HG02642 (cell line): Measurements from ENCODE around the gene KIF3C.
A peak's percentile ranks its signal among the peaks of the same experiment; 100 is the strongest.
"Not testable (repeated sequence)": the region's sequence is repeated elsewhere in the genome, so short reads cannot be mapped to it uniquely, and the experiment has no call there.

ENCODE experiments used
- ATAC-seq: cut with Tn5 transposase; IDR thresholded peaks from one replicate; pipeline ENCODE4 v1.9.1; 2021; ENCODE audit warnings: mild to moderate bottlenecking; ENCODE audit not compliant: unreplicated experiment, poor library complexity

The KIF3C gene

GRCh38 chr2:26000561-26001082, 18.3 kb upstream of the KIF3C start:
- ATAC-seq, result no peak

DNA sequence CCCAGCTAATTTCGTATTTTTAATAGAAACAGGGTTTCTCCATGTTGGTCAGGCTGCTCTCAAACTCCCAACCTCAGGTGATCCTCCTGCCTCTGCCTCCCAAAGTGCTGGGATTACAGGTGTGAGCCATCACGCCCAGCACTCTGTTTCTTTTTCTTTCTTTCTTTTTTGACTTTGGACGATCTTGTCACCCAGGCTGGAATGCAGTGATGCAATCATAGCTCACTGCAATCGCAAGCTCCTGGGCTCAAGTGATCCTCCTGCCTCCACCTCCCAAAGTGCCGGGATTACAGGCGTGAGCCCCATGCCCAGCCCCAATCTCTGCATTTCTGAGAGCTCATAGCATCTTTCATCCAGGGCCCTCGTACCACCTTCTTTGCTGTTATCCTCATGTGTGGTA, 17.1 kb upstream of the KIF3C start:
- not testable (repeated sequence) for ATAC-seq

- not testable (repeated sequence) for ATAC-seq
Observed at GRCh38 chr2:25998816-25999383, 16.6 kb upstream of the KIF3C start.

DNA sequence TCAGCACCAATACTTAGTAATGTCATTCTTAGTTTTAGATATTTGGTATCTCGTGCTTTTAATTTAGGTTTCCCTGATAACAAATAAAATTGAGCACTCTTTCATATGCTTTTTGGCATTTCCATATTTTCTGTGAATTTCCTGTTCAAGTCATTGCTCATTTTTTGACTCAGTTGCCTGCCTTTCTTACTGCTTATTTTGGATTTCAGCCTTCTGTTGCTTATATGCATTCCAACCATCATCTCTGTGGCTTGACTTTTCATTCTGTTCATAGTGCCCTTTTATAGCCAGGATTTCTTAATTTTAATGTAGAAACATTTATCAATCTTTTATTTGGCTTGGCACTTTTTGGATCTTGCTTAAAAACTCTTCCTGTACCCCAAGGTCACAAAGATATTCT, 14.5 kb upstream of the KIF3C start:
- ATAC-seq, result no peak

GRCh38 chr2:25994509-25994908, 12.2 kb upstream of the KIF3C start:
- ATAC-seq, result no peak

GRCh38 chr2:25993049-25993448, 10.8 kb upstream of the KIF3C start:
- no peak for ATAC-seq

DNA sequence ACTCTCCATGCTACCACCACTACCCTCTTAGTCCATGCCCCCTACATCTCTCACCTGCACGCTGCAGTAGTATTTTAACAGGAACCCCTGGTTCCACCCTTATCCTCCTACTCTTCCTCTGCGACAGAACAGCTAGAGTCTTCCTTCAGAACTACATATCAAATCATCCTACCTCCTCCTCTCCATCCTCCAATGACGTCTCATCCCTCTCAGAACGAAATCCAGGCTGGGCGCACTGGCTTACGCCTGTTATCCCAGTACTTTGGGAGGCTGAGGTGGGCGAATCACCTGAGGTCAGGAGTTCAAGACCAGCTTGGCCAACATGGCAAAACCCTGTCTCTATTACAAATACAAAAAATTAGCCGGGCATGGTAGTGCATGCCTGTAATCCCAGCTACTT, 10.3 kb upstream of the KIF3C start:
- no peak for ATAC-seq

DNA sequence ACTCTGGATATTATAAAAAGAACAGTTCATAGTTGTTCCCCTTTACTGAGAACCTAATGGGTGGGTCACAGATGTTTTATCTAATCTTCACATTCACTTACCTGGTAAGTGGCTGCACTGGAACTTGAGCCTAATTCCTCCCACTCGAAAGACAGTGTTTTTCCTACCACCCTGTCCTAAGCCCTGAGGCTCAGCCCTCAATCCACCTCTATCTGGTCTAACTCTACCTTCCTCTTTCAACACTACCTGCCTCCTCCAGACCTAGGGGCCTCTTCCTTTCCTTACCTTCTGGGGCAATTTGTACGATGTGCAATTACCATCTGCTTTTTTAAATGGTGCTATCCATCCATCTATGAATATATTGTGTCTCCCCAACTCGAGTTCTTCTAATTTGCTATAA, 9.7 kb upstream of the KIF3C start:
- ATAC-seq, result no peak

DNA sequence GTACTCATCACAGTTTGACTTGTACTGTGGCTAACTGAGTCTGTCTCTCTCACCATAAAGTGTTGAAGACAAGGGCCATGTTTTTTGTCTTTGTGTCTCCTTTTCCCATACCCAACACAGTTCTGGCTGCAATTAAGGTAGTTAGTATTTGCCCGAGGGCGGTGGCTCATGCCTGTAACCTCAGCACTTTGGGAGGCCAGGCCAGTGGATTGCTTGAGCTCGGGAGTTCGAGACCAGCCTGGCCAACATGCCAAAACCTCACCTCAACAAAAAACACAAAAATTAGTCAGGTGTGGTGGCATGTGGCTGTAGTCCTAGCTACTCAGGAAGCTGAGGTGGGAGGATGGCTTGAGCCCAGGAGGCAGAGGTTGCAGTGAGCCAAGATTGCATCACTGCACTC, 6.9 kb upstream of the KIF3C start:
- no peak for ATAC-seq

DNA sequence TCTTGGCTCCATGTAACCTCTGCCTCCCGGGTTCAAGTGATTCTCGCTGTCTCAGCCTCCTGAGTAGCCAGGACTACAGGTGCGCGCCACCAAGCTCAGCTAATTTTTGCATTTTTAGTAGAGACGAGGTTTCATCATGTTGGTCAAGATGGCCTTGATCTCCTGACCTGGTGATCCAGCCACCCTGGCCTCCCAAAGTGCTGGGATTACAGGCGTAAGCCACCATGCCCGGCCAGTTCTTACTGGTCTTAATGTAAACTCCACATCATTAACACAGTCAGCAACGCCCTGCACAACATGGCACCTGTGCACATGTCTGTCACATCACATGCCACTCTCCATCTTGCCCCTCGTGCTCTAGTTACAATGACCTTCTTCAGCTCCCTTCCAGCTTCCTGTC, 5.8 kb upstream of the KIF3C start:
- no peak for ATAC-seq

DNA sequence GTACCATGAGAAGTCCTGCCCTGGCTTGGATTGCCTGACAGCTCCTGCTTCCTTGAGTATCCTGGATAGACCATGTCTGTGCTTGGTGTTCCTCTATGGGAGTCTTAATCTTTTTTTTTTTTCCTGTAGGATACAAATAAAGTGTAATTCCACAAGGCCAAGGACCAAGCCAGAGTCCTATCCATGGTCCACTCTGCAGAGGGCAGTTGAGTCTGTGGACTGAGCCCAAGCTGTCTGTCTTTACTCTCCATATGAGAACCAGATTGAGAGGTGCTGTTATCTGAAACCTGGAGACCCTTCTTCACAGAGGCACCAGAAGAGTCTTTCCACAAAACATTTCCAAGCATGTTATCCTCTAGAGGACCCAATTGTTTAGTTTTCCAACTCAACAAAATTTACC, 1.4 kb upstream of the KIF3C start:
- no peak for ATAC-seq

GRCh38 chr2:25982968-25983280, 627 bp upstream of the KIF3C start:
- no peak for ATAC-seq

DNA sequence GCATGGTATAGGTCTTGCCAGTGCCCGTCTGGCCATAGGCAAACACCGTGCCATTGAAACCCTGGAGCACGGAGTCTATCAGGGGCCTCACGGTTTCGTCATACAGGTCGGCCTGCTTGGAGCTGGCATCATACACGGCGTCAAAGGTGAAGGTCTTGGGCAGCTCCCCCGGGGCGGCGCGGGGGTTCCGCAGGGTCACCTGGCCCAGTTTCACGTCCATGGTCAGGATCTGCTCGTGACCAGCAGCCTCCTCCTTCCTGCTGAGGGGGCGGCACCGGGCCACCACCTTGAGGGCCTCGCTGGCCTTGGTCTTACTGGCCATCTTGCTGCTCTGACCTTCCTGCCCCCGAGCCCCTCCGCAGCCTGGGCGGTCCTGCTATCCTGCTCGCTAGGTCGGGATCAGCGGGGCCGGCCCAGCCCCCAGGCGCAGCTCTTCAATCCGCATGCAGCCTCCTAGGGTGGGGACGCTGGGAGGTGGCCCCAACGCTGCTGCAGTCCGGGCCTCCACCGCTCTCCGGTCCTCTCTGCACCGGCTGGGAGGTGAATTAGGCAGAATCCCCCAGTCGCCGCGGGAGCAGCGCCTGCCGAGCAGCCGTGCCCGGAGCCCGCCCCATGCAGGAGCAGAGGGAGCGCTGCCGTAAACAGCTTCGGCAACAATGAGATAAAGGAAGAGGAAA, 563 bp downstream of the KIF3C start:
- ATAC-seq, result peak; percentile 9

- ATAC-seq, result no peak
Observed at GRCh38 chr2:25980951-25981350, 1.3 kb downstream of the KIF3C start.

- ATAC-seq, result no peak
Observed at GRCh38 chr2:25980076-25980887, 2.0 kb downstream of the KIF3C start.

GRCh38 chr2:25979001-25979400, 3.3 kb downstream of the KIF3C start:
- ATAC-seq, result no peak

DNA sequence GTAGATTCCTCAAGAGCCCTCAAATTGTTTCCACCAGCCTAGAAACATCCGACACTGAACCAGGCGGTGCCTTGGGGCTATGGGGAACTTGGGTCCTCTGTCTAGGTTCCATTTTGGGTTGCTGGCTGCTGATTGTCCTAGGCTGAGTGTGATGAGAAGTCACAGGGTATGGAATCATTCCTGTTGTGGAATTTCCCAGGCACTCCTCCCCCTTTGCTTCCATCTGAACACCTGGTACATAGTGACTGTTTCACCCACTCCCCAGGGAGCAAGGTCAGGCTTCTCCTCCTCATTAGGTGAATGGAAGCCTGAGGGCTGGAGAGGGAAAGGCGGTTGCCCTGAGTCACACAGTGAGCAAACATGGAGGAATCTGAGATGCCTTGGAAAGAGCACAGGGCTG, 4.5 kb downstream of the KIF3C start:
- no peak for ATAC-seq

GRCh38 chr2:25976983-25977741, 5.1 kb downstream of the KIF3C start:
- ATAC-seq, result no peak

- ATAC-seq, result no peak
Observed at GRCh38 chr2:25972049-25972823, 10.1 kb downstream of the KIF3C start.

- no peak for ATAC-seq
Observed at GRCh38 chr2:25971596-25971995, 10.7 kb downstream of the KIF3C start.
